MCF 10A (cell line): ENCODE measurements around the gene SYPL2. TPM values are rescaled to one million over a fixed set of nuclear protein-coding genes. Genes with fewer than 3 reads are reported as not detected.

Source experiments
- Bru-seq: library from RNA; stranded (reverse); fragments of 400-500 nt; gene quantifications from one replicate; lab custom pipeline; 2021; lab: Mats Ljungman, UMichigan
- BruChase-seq, 2 experiments: library from RNA; stranded (reverse); fragments of 400-500 nt; gene quantifications; one replicate each; lab custom pipeline; 2021; lab: Mats Ljungman, UMichigan
- BruUV-seq: library from RNA; stranded (reverse); fragments of 400-500 nt; replicated peaks from 2 replicates; lab custom pipeline; 2021; lab: Mats Ljungman, UMichigan
- CTCF ChIA-PET: fragments of 300-600 bp; sonication (Branson Sonifier 250); formaldehyde crosslinking; extraction: SDS; loops from one replicate; lab custom pipeline; 2021; ENCODE audit warnings: antibody characterized with exemption, inconsistent platforms; lab: Yijun Ruan, JAX
- POLR2A ChIA-PET: fragments of 300-600, 350-650 bp; sonication (Branson Sonifier 250); formaldehyde crosslinking; extraction: SDS; loops from one replicate; lab custom pipeline; 2020; ENCODE audit warnings: antibody characterized with exemption, inconsistent platforms; lab: Yijun Ruan, JAX
- DNase-seq: peaks from one replicate; pipeline ENCODE4 v3.0.0-alpha.2; 2018; ENCODE audit not compliant: unreplicated experiment
- H3K27ac Mint-ChIP-seq: one replicate; pipeline ENCODE4 v1.8.0; 2022; ENCODE audit warnings: mild to moderate bottlenecking, low read depth, mixed read lengths; ENCODE audit not compliant: unreplicated experiment
- H3K27me3 Mint-ChIP-seq: one replicate; pipeline ENCODE4 v1.8.0; 2022; ENCODE audit warnings: mixed read lengths; ENCODE audit not compliant: insufficient read depth, unreplicated experiment
- H3K36me3 Mint-ChIP-seq: one replicate; pipeline ENCODE4 v1.8.0; 2022; ENCODE audit warnings: mild to moderate bottlenecking, moderate library complexity, mixed read lengths; ENCODE audit not compliant: insufficient read depth, unreplicated experiment
- H3K4me1 Mint-ChIP-seq: one replicate; pipeline ENCODE4 v1.8.0; 2022; ENCODE audit warnings: mixed read lengths; ENCODE audit not compliant: insufficient read depth, unreplicated experiment
- H3K4me3 Mint-ChIP-seq: one replicate; pipeline ENCODE4 v1.8.0; 2022; ENCODE audit warnings: mild to moderate bottlenecking, moderate library complexity, mixed read lengths; ENCODE audit not compliant: unreplicated experiment
- H3K9me3 Mint-ChIP-seq: one replicate; pipeline ENCODE4 v1.8.0; 2022; ENCODE audit warnings: mixed read lengths; ENCODE audit not compliant: unreplicated experiment
- intact Hi-C: fragments of 100-400 bp; cut with micrococcal nuclease; formaldehyde crosslinking; loops from 2 replicates; pipeline ENCODE4 v1.14.1; 2022
- long read RNA-seq: library from polyadenylated mRNA; stranded (forward); transcript quantifications from one replicate; pipeline ENCODE4 v2.0.0, GENCODE V29; 2022
- total RNA-seq: library from RNA; stranded (reverse); gene quantifications from 2 replicates; pipeline ENCODE4 v1.2.3, GENCODE V29; 2022
- TF ChIP-seq, protein P1 (sequence below): fragments of 200-600 bp; IDR thresholded peaks from one replicate; pipeline ENCODE4 v1.8.0; 2022; ENCODE audit warnings: antibody characterized with exemption, mild to moderate bottlenecking; ENCODE audit not compliant: unreplicated experiment

Gene SYPL2
- not detected in 2 replicates for total RNA-seq
- Bru-seq, nascent RNA: percentile 7 among the genes with signal in this experiment
- percentile 11 among the genes with signal in this experiment for BruChase-seq, experiment 1, labeled RNA remaining after a 6-hour chase
- BruChase-seq, experiment 2, labeled RNA remaining after a 2-hour chase: percentile 11 among the genes with signal in this experiment
- long read RNA-seq: 0 reads

DNA sequence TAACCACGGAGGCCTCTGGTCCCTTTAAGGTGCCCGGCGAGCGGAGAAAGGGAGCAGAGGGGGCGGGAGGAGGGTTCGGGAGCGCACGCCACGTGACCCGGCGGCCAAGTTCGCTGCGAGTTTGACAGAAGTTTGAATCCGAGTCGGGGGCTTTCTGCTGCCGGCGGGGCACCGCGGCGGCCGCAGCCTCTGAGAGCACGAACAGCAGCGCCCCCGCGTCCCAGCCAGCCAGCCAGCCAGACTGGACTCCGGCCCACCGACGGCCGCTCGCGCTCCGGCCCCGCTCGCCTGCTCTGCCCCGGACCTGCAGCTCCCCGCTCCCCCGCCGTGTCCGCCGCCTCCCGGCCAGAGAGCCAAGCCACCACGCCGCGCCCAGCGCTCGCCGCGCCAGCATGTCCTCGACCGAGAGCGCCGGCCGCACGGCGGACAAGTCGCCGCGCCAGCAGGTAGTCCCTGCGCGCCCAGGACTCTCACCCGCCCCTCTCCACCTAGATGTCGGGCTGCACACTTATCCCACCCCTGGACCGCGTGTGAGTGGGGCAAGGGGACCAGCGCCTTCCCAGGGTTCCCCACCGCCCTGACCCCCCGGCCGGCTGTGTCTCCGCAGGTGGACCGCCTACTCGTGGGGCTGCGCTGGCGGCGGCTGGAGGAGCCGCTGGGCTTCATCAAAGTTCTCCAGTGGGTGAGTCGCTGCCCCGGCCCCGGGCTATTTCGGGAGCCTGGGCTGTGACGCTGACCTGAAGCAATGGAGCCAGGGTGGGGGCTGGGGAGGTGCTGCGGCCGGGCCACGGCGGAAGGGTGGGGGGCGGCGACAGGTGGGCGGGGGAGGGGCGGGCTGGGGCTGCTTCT lies at the start of gene SYPL2:
SYPL2 (plus strand) TSS at position 95 of the 849 bp plus-strand sequence; CDS start at position 393, 298 bp downstream.
- H3K36me3 Mint-ChIP-seq: no peaks in the 10 kb centered on the region
- H3K27me3 Mint-ChIP-seq: peaks cover 95% of the 10 kb centered on the region
- H3K4me1 Mint-ChIP-seq: no peaks in the 10 kb centered on the region
- CTCF ChIA-PET: no interaction called here
- no TSS peak for BruUV-seq
- POLR2A ChIA-PET: no interaction called here
- intact Hi-C loops: no loop called here
- no peak for DNase-seq
- H3K27ac Mint-ChIP-seq: no peak within 1 kb of the TSS
- no peaks in the 10 kb centered on the region for H3K9me3 Mint-ChIP-seq
- TF ChIP-seq, protein P1, sequence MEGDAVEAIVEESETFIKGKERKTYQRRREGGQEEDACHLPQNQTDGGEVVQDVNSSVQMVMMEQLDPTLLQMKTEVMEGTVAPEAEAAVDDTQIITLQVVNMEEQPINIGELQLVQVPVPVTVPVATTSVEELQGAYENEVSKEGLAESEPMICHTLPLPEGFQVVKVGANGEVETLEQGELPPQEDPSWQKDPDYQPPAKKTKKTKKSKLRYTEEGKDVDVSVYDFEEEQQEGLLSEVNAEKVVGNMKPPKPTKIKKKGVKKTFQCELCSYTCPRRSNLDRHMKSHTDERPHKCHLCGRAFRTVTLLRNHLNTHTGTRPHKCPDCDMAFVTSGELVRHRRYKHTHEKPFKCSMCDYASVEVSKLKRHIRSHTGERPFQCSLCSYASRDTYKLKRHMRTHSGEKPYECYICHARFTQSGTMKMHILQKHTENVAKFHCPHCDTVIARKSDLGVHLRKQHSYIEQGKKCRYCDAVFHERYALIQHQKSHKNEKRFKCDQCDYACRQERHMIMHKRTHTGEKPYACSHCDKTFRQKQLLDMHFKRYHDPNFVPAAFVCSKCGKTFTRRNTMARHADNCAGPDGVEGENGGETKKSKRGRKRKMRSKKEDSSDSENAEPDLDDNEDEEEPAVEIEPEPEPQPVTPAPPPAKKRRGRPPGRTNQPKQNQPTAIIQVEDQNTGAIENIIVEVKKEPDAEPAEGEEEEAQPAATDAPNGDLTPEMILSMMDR: no peak
- H3K4me3 Mint-ChIP-seq: no peak within 1 kb of the TSS

DNA sequence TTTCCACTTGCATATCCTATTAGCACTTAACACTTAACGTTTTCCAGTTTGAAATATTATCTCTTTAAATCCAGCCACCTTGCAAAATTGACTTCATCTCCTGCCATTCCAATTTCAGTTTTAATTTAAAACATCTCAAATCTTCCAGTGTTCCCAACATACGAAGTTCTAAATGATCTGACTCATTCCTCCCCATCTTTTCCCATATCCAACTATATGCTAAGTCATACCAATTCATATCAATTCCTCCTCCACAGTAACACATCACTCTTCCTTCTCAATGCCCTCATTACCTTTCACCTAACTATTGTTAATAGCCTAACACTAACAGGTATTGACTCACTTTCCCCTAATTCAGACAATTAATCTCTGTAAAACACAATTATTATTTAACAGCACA lies 42.8 kb upstream of the SYPL2 start:
- Mint-ChIP-seq H3K4me3 (no peak overlapping the region), H3K36me3 (peaks cover 43% of the 10 kb centered on the region), H3K27me3 (no peaks in the 10 kb centered on the region), H3K4me1 (peaks cover 24% of the 10 kb centered on the region), H3K9me3 (no peaks in the 10 kb centered on the region), H3K27ac (peak overlapping the region; percentile 90)
- POLR2A ChIA-PET: interaction anchor here (0.6 to 1.2 kb wide), 5 partner anchors 61 to 205 kb away, joined by 3 to 5 read pairs (median 3); no protein-coding TSS in a partner anchor
- intact Hi-C loops: loop anchor here (10.0 kb wide), 1 partner anchor 219 kb away; no protein-coding TSS in a partner anchor
- TF ChIP-seq, protein P1: no peak
- DNase-seq: no peak
- BruUV-seq: no TSS peak
- CTCF ChIA-PET: interaction anchor here (0.6 to 1.1 kb wide), 2 partner anchors 11 to 609 kb away, joined by 3 read pairs; no protein-coding TSS in a partner anchor

DNA sequence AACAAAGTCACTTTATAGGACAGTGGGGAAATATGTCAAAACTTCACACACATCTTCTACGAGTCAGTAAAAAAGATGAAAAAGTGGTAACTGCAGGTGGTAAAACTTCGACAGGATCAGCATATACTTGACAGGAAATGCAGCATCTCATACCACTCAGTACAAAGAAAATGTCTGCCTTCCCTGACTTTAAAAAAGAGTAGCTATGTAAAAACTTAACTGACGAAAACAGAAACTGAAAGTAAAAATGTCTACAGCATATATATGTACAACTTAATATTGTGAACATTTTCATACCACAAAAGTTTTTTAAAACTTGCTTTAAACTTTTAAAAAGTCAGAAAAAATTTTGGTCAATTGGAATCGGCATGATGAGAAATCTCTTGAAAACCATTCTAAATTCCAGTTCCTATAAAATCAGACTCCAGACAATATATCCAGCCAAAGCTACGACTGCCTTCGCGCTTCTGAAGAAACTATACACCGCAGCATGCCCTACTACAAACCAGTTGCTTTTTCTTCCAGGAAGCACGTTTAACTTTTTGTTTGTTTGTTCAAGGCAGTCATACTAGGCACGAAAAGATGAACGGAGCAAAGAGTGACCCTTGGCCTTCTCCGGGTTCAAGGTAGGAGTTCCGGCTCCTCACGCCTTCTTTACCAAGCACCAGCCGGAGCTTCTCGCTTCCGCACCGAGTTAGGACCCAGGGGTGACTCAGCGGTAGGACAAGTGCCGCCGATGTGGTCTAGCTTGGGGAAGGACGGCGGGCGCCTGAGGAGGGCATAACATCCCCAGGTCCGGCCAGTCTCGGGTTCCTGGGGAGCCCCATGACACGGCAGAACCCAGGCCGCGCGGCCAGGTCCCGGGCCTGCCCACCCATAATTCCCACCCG lies 40.7 kb upstream of the SYPL2 start:
- intact Hi-C loops: loop anchor here (1.0 to 10.0 kb wide), 3 partner anchors 67 to 221 kb away; partner anchors contain the start of gene CYB561D1
- peaks cover 24% of the 10 kb centered on the region for H3K4me1 Mint-ChIP-seq

More for the DNA sequence above, 40.7 kb upstream of the SYPL2 start:
- Mint-ChIP-seq H3K4me3 (peak overlapping the region; percentile 95), H3K9me3 (no peaks in the 10 kb centered on the region), H3K27ac (peak overlapping the region; percentile 90), H3K27me3 (no peaks in the 10 kb centered on the region), H3K36me3 (peaks cover 22% of the 10 kb centered on the region)
- DNase-seq: peak; percentile 58
- ChIA-PET CTCF (interaction anchor here (0.7 to 4.2 kb wide), 7 partner anchors 11 to 218 kb away, joined by 3 to 30 read pairs (median 3); no protein-coding TSS in a partner anchor), POLR2A (interaction anchor here (0.6 to 3.4 kb wide), 32 partner anchors 8 to 572 kb away, joined by 3 to 17 read pairs (median 4); partner anchors contain the start of genes ATXN7L2, CYB561D1, GNAI3 and PSRC1)
- BruUV-seq: TSS peak; percentile 80
- TF ChIP-seq, protein P1: no peak
